Measurements from ENCODE around the gene VAC14.

VAC14 gene

DNA sequence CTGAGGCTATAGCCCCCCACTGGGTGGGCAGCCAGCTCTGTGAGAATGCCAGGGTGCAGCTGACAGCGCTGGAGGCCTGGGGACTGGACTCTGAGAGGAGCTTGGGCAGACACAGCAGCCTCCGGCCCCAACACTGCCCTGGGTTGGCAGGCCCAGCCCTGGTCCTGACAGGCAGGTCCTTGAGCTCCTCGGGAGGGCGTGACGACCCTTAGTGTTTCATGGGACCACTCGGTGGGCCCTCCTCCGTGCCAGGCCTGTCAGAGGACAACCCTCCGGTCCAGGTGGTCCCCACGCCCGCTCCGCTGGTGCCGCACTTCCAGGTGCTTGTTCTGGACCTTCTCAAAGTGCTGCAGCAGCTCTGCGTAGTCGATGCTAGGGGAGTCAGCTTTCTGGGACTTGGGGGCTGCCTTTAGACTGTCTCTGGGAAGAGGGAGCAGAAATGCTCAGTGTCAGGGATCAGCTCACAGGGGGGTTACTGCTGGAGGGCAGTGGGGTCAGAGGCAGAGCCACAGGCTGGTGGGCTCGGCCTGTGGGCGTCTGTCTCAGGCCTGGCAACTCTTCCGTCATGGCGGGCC, 113.2 kb downstream of the VAC14 start:
- FAIRE-seq (no peak), DNase-seq (ENCODE audit: insufficient read length, low spot score) (no peak)
- TF ChIP-seq SPI1 (IDR thresholded peaks at IDR 0.05; ENCODE audit: low read depth, low read length) (no peak), POLR2AphosphoS5 (IDR thresholded peaks at IDR 0.05; ENCODE audit: low read depth, low read length) (no peak), POU2F2 (IDR thresholded peaks at IDR 0.05; ENCODE audit: low read depth, low read length) (no peak), TAF1 (IDR thresholded peaks at IDR 0.05; ENCODE audit: low read depth, low read length) (no peak), PAX5 (IDR thresholded peaks at IDR 0.05; ENCODE audit: insufficient read depth, low read length, severe bottlenecking) (no peak), POLR2A (IDR thresholded peaks at IDR 0.05; ENCODE audit: low read depth, low read length) (no peak)

DNA sequence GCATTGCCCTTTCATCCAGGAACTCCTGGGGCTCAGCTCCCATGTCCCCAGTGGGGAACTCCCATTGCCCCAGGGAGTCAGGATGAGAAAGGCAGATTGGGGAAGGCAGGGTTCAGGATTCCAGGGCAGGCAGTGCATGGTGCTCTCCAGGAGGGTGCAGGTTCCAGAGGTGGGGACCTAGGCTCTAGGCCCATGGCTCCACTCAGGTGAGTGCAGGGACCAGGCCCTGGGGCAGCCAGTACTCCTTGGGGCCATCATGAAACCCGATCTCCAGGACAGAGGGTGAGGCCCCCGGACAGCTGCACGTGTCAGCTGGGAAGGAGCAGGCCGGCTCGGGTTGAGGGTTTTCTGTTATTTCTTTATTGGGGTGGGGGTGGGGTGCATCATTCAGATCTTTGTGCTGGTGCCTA, 113.9 kb downstream of the VAC14 start:
- DNase-seq (ENCODE audit: insufficient read length, low spot score) (no peak), FAIRE-seq (no peak)
- no peak for TF ChIP-seq POLR2AphosphoS5 (IDR thresholded peaks at IDR 0.05; ENCODE audit: low read depth, low read length)
- no peak for TF ChIP-seq POU2F2 (IDR thresholded peaks at IDR 0.05; ENCODE audit: low read depth, low read length)
- TF ChIP-seq TAF1 (IDR thresholded peaks at IDR 0.05; ENCODE audit: low read depth, low read length), result no peak

DNA sequence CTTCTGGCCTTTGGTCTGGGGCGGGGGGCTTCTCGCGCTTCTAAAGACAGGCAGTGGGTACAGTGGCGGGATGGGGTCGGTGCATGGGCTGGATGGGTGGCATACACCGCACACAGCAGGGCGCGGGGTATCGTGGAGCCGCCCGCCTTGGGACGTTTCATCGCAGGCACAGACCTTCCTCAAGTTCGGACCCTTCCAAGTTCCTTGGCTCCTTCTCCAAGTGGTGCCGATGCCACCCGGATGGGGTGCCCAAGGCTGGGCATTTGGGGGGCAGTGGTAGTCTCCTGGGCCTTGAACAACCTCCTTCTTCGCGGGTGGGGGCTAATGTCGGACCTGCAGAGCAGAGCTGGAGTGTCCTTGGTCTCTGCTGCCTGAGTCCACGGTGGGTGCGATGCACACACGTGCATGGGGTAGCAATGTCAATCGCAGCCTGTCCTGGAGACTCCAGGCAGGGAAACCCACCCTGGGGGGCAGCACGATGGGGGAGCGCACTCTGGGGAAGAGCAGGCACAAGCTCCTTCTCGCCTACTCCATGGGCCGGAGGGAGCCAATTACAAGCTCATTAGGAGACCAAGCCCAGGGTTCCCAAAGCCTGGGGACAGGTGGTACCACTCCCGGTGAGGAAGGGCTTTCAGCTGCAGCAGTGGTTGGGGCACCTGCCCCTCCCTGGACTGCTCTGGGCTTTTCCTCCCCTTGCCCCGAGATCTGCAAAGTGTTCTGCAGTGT, 114.4 kb downstream of the VAC14 start:
- FAIRE-seq, result no peak
- TF ChIP-seq POU2F2 (IDR thresholded peaks at IDR 0.05; ENCODE audit: low read depth, low read length) (no peak), POLR2AphosphoS5 (IDR thresholded peaks at IDR 0.05; ENCODE audit: low read depth, low read length) (no peak), PAX5 (IDR thresholded peaks at IDR 0.05; ENCODE audit: insufficient read depth, low read length, severe bottlenecking) (no peak), TAF1 (IDR thresholded peaks at IDR 0.05; ENCODE audit: low read depth, low read length) (no peak), SPI1 (IDR thresholded peaks at IDR 0.05; ENCODE audit: low read depth, low read length) (no peak), POLR2A (IDR thresholded peaks at IDR 0.05; ENCODE audit: low read depth, low read length) (no peak)
- no peak for DNase-seq (ENCODE audit: insufficient read length, low spot score)

DNA sequence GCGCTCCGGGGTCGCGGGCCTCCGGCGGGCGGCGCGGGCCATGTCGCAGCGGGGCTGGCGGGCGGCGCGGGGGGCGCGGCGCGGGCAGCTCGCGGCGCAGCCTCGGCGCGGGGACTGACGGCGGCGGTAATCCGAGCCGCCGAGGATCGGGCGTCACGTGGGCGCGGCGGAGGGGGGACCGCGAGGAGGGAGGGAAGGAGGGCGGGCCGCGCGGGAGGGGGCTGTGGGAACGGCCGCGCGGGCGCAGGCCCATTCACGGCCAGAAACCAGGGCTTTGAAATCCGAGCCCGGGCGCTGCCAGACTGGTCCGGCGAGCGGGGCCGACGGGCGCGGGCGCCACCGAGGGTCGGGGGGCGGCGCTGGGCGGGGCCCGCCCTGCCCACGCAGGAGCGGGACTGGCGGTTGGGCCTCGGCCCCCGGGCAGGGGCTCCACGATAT, 115.0 kb downstream of the VAC14 start, which contains the start of gene MTSS2:
TSS of gene MTSS2 (minus strand) at position 116 of the 438 bp plus-strand sequence. CDS start 262 bp downstream, outside the sequence.
- FAIRE-seq, result no peak
- DNase-seq (ENCODE audit: insufficient read length, low spot score), result peak; percentile 74
- no peak for TF ChIP-seq PAX5 (IDR thresholded peaks at IDR 0.05; ENCODE audit: insufficient read depth, low read length, severe bottlenecking)
- no peak for TF ChIP-seq TAF1 (IDR thresholded peaks at IDR 0.05; ENCODE audit: low read depth, low read length)

GRCh38 chr16:70685061-70685937, 115.7 kb downstream of the VAC14 start:
- DNase-seq (ENCODE audit: insufficient read length, low spot score) (peak; percentile 73), FAIRE-seq (no peak)
- no peak for TF ChIP-seq POU2F2 (IDR thresholded peaks at IDR 0.05; ENCODE audit: low read depth, low read length)
- TF ChIP-seq POLR2AphosphoS5 (IDR thresholded peaks at IDR 0.05; ENCODE audit: low read depth, low read length), result no peak
- TF ChIP-seq POLR2A (IDR thresholded peaks at IDR 0.05; ENCODE audit: low read depth, low read length), result no peak
- no peak for TF ChIP-seq PAX5 (IDR thresholded peaks at IDR 0.05; ENCODE audit: insufficient read depth, low read length, severe bottlenecking)
- no peak for TF ChIP-seq SPI1 (IDR thresholded peaks at IDR 0.05; ENCODE audit: low read depth, low read length)
- no peak for TF ChIP-seq TAF1 (IDR thresholded peaks at IDR 0.05; ENCODE audit: low read depth, low read length)

- FAIRE-seq (no peak), DNase-seq (ENCODE audit: insufficient read length, low spot score) (no peak)
- TF ChIP-seq POLR2A (IDR thresholded peaks at IDR 0.05; ENCODE audit: low read depth, low read length) (no peak), POU2F2 (IDR thresholded peaks at IDR 0.05; ENCODE audit: low read depth, low read length) (no peak), SPI1 (IDR thresholded peaks at IDR 0.05; ENCODE audit: low read depth, low read length) (no peak), PAX5 (IDR thresholded peaks at IDR 0.05; ENCODE audit: insufficient read depth, low read length, severe bottlenecking) (no peak), TAF1 (IDR thresholded peaks at IDR 0.05; ENCODE audit: low read depth, low read length) (no peak), POLR2AphosphoS5 (IDR thresholded peaks at IDR 0.05; ENCODE audit: low read depth, low read length) (no peak)
These were observed 116.6 kb downstream of the VAC14 start for GRCh38 chr16:70684146-70685060.

DNA sequence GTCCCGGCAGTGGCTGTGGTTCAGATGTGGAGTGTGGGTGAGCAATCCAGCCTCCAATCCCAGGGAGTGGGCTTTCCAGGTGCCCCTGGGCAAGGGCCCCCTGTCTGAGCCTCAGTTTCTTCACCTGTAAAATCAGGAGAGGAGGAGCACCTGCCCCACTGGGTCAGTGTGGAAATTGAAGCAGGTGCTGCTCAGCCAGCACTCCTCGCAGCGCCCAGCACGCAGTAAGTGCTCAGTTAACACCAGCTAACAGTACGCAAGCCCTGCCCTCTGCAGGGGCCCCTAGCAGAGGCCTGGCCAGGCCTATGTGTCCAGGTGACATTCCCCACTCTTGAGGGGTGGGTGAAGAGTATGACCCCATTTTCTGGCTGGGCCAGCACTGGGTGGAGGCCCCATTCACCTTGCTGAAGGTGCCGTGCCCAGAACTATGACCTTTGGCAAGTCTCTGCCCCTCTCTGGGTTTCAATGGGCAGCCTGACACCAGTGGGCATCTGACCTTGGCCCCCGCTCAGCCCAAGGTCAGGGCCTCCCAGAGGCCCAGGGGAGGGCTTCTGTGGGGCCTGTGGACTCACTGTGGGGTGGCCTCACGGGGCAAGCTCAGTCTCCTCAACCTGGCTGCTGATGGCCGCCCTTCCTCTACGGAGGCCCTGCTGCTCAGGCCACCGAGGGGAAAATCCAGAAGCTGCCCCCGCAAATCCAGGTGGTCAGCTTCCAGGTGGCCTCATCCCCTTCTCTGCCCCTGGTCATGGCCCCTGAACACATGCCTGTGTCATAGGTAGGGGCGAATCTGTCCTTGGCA, 117.6 kb downstream of the VAC14 start:
- no peak for DNase-seq (ENCODE audit: insufficient read length, low spot score)
- no peak for FAIRE-seq
- TF ChIP-seq SPI1 (IDR thresholded peaks at IDR 0.05; ENCODE audit: low read depth, low read length) (no peak), POLR2A (IDR thresholded peaks at IDR 0.05; ENCODE audit: low read depth, low read length) (no peak), PAX5 (IDR thresholded peaks at IDR 0.05; ENCODE audit: insufficient read depth, low read length, severe bottlenecking) (no peak), POLR2AphosphoS5 (IDR thresholded peaks at IDR 0.05; ENCODE audit: low read depth, low read length) (no peak), POU2F2 (IDR thresholded peaks at IDR 0.05; ENCODE audit: low read depth, low read length) (no peak)

All from GM12891 (cell line).